ENCODE results near the gene INPP5E.

INPP5E gene

DNA sequence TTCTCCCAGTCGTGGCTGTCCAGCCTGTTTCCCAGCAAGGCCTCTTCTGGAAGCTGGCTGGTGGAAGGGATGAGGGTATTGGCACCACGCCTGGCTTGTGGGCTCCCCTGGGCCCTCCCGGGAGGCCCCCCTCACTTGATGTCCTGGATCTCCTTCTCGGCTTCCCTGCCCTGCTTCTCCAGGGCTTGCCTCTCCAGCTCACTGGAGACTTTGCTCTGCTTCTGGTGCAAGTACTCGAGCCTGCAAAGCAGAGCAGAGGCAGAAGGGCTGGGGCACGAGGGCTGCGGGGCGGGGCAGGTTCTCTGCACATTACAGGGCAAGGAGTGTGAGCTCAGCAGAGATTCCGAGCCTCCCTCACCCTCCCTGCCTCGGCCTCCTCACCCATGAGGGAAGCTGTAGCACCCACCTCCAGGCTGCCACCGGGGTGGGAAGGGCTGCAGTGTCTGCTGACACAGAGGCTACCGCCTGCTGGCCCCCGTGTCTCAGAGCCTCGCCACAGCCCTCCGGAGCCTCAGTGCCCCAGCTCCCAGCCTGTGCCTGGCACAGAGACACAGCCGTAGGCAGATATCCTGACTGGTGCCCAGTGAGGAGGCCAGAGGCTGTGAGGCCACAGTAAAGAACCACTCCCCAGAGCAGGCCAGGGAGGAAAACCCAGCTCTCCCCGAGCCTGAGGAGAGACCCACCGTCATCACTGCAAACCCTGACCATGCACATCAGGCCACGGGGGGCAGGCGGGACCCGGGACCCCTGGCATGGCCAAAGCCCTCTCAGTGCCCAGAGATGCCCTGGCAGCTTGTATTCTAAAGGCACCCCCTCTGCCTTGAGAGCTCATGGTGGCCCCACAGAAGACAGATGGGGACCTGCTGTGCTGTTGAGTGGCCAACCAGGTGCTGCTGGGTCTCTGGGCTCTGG lies 46.9 kb downstream of the INPP5E start:
- no peaks in the 10 kb centered on the region for H3K4me1 ChIP-seq (ENCODE audit: control insufficient read depth in 1 of 2, insufficient read depth in 1 of 2, low read depth in 1 of 2, low read length in 1 of 2)
- no peaks in the 10 kb centered on the region for H3K27me3 ChIP-seq
- no peaks in the 10 kb centered on the region for H3K9me3 ChIP-seq
- H3K4me3 ChIP-seq (ENCODE audit: low read depth in 1 of 2, low read length in 1 of 2): no peak overlapping the region
- peaks cover 94% of the 10 kb centered on the region for H3K36me3 ChIP-seq
- no peak overlapping the region for H3K27ac ChIP-seq
- no peak for TF ChIP-seq CTCF (IDR thresholded peaks at IDR 0.05)

DNA sequence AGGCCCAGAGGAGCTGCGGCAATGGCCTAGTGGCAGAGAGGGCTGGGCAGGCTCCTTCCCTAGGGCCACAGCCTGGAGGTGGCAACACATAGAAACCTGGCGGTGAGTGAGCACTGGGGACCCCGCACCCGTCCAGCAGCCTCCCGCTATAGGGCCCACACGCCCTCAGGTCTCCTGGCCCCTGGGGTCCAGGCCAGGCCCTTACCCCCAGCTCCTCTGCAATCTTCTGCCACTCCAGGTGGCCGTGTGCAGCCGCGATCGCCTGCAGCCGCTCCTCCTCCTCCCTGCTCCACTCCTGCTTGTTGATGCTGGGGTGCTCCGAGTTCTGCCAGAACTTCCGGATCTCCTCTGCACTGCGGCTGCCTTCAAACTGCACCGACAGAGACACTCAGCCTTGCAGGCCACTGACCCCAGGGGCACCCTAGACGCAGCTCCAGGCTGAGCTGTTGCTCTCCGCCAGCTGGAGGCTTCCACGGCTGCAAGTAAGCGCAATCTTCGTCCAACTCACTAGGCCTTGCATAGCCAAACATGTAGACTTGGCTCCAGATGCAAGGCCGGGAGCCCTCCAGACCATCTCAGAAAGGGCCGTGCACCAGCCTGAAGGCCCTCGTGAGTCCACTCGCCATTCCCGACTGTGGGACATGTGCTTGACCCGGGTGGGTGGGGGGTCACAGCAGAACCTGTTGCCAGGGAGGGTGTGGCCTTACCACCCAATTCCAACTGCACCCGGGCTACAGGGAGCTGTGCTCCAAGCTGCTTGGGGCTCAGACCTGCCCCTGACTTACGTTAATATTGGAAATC lies 47.7 kb downstream of the INPP5E start:
- no peak overlapping the region for H3K4me3 ChIP-seq (ENCODE audit: low read depth in 1 of 2, low read length in 1 of 2)
- H3K36me3 ChIP-seq: peaks cover 94% of the 10 kb centered on the region
- H3K9me3 ChIP-seq: no peaks in the 10 kb centered on the region
- H3K27ac ChIP-seq: no peak overlapping the region
- no peak for TF ChIP-seq CTCF (IDR thresholded peaks at IDR 0.05)
- no peaks in the 10 kb centered on the region for H3K4me1 ChIP-seq (ENCODE audit: control insufficient read depth in 1 of 2, insufficient read depth in 1 of 2, low read depth in 1 of 2, low read length in 1 of 2)
- H3K27me3 ChIP-seq: no peaks in the 10 kb centered on the region

DNA sequence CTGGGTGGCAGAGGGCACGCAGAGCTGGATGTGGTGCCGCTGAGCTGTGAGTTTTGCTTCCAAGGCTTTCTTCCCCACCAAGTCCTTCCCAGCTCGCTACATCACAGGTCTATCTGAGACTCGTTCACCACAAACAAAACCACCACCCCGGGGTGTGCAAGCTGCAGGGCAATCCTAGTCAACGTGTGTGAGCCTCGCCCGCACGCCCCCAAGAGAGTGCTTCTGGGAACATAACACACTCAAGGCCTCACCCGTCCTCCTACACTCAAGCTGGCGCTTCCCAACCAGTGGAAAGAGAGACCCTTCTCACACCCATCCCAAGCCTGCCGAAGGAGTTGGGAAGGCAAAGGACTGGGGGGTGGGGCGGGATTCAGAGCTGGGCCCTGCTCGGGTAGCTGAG lies 50.2 kb downstream of the INPP5E start:
- Histone ChIP-seq H3K27me3 (no peaks in the 10 kb centered on the region), H3K4me1 (ENCODE audit: control insufficient read depth in 1 of 2, insufficient read depth in 1 of 2, low read depth in 1 of 2, low read length in 1 of 2) (no peaks in the 10 kb centered on the region), H3K36me3 (peaks cover 82% of the 10 kb centered on the region), H3K4me3 (ENCODE audit: low read depth in 1 of 2, low read length in 1 of 2) (no peak overlapping the region), H3K9me3 (no peaks in the 10 kb centered on the region), H3K27ac (no peak overlapping the region)
- TF ChIP-seq CTCF (IDR thresholded peaks at IDR 0.05): no peak

DNA sequence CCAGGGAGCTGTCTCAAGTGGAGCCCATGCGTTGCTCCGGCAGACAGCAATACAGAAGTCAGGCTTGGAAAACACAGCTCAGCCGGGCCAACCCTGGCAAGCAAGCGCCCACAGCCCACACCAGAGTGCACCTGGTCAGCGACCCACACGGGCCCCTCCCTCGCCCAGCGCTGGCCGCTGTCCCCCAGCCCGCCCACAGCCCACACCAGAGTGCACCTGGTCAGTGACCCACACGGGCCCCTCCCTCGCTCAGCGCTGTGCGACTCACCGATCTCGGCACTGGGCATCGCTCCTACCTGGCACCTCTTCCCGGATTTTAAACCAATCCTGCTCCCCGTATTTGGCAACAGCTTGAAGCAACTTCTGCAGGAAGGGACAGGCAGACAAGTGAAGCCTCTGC lies 52.4 kb downstream of the INPP5E start:
- H3K4me3 ChIP-seq (ENCODE audit: low read depth in 1 of 2, low read length in 1 of 2): no peak overlapping the region
- no peaks in the 10 kb centered on the region for H3K4me1 ChIP-seq (ENCODE audit: control insufficient read depth in 1 of 2, insufficient read depth in 1 of 2, low read depth in 1 of 2, low read length in 1 of 2)
- no peak overlapping the region for H3K27ac ChIP-seq
- H3K27me3 ChIP-seq: no peaks in the 10 kb centered on the region
- H3K36me3 ChIP-seq: peaks cover 82% of the 10 kb centered on the region
- TF ChIP-seq CTCF (IDR thresholded peaks at IDR 0.05): no peak
- no peaks in the 10 kb centered on the region for H3K9me3 ChIP-seq

DNA sequence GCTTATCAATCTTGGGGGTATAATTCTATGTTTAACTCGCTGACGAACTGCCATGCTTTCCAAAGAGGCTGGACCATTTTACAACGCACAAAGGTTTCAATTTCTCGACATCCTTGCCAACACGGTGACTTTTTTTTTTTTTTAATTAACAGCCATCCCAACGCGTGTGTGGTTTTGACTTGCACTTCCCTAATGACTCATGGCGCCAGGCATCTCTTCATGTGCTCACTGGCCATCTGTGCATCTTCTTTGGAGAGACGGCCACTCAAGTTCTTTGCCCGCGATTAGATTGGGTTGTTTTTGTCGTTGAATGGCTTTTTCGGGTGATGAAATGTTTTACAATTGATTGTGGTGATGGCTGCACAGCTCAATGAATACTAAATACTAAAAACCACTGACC lies 53.6 kb downstream of the INPP5E start:
- H3K36me3 ChIP-seq: peaks cover 84% of the 10 kb centered on the region
- no peaks in the 10 kb centered on the region for H3K27me3 ChIP-seq
- no peak overlapping the region for H3K27ac ChIP-seq
- H3K4me3 ChIP-seq (ENCODE audit: low read depth in 1 of 2, low read length in 1 of 2): no peak overlapping the region
- no peaks in the 10 kb centered on the region for H3K9me3 ChIP-seq
- H3K4me1 ChIP-seq (ENCODE audit: control insufficient read depth in 1 of 2, insufficient read depth in 1 of 2, low read depth in 1 of 2, low read length in 1 of 2): no peaks in the 10 kb centered on the region
- TF ChIP-seq CTCF (IDR thresholded peaks at IDR 0.05): no peak
